H1 (cell line): ENCODE measurements around the gene IL6ST. TPM values are rescaled to one million over a fixed set of nuclear protein-coding genes. Genes with fewer than 3 reads are reported as not detected.

Experiments used
- BRCA1 ChIP-seq: IDR thresholded peaks from 2 replicates; pipeline ENCODE4 v1.6.1; 2012; ENCODE audit warnings: low read depth, low read length, improper control_type of control experiment
- CBX5 ChIP-seq: fragments of 300-800, 300-1000 bp; sonication (generic); IDR thresholded peaks from 2 replicates; pipeline ENCODE4 v1.7.1; 2016; ENCODE audit warnings: antibody characterized with exemption, low read length, low read depth
- CBX8 ChIP-seq: fragments of 300-800, 300-1000 bp; sonication (generic); IDR thresholded peaks from 2 replicates; pipeline ENCODE4 v1.7.1; 2016; ENCODE audit warnings: low read depth, low read length, borderline replicate concordance
- CHD1 ChIP-seq: IDR thresholded peaks from 2 replicates; pipeline ENCODE4 v1.6.1; 2012; ENCODE audit warnings: low read depth, low read length, improper control_type of control experiment
- E2F6 ChIP-seq: IDR thresholded peaks from 2 replicates; pipeline ENCODE4 v1.6.1; 2012; ENCODE audit warnings: inconsistent platforms
- HDAC6 ChIP-seq: IDR thresholded peaks from one replicate; pipeline ENCODE4 v1.7.1; 2012; ENCODE audit warnings: low read depth, mild to moderate bottlenecking, inconsistent platforms, low read length, moderate library complexity
- KDM4A ChIP-seq: IDR thresholded peaks from one replicate; pipeline ENCODE4 v1.7.1; 2012; ENCODE audit warnings: low read depth, mild to moderate bottlenecking, moderate library complexity, low read length, inconsistent platforms; ENCODE audit not compliant: severe bottlenecking
- MAX ChIP-seq: IDR thresholded peaks from 2 replicates; pipeline ENCODE4 v1.6.1; 2012; ENCODE audit warnings: inconsistent platforms
- NRF1 ChIP-seq: IDR thresholded peaks from 2 replicates; pipeline ENCODE4 v1.6.1; 2011; ENCODE audit warnings: mild to moderate bottlenecking, low read depth, low read length, improper control_type of control experiment
- POLR2A ChIP-seq, 2 experiments: IDR thresholded peaks; 1 replicate in 1 of 2; 2 replicates in 1 of 2; pipeline ENCODE4 v1.6.1; 2011; ENCODE audit warnings: low read depth in 2 of 2, low read length in 2 of 2, mild to moderate bottlenecking in 2 of 2; ENCODE audit errors: control extremely low read depth in 1 of 2
- POLR2AphosphoS5 ChIP-seq: IDR thresholded peaks from 2 replicates; pipeline ENCODE4 v1.6.1; 2011; ENCODE audit warnings: low read depth, low read length
- RAD21 ChIP-seq, 2 experiments: IDR thresholded peaks in 1 of 2; conservative IDR thresholded peaks in 1 of 2; 2 replicates each; pipeline ENCODE4 v1.6.1; 2011; ENCODE audit warnings: low read depth in 2 of 2, low read length in 2 of 2, improper control_type of control experiment in 1 of 2, inconsistent platforms in 1 of 2, mild to moderate bottlenecking in 1 of 2, moderate library complexity in 1 of 2
- RBBP5 ChIP-seq: IDR thresholded peaks from 2 replicates; pipeline ENCODE4 v1.7.1; 2012; ENCODE audit warnings: low read depth, mild to moderate bottlenecking, inconsistent platforms, low read length, moderate library complexity, borderline replicate concordance
- RNF2 ChIP-seq: fragments of 200-900, 300-1000 bp; sonication (generic); IDR thresholded peaks from 2 replicates; pipeline ENCODE4 v1.7.1; 2016; ENCODE audit warnings: borderline replicate concordance, low read depth, mild to moderate bottlenecking, antibody characterized with exemption, low read length; ENCODE audit not compliant: poor library complexity, severe bottlenecking; ENCODE audit errors: missing control alignments
- SAP30 ChIP-seq: fragments of 300-600 bp; sonication (generic); IDR thresholded peaks from 2 replicates; pipeline ENCODE4 v1.7.1; 2012; ENCODE audit warnings: low read length, moderate library complexity, mild to moderate bottlenecking, inconsistent platforms; ENCODE audit not compliant: insufficient read depth, insufficient replicate concordance
- TAF1 ChIP-seq: IDR thresholded peaks from 2 replicates; pipeline ENCODE4 v1.6.1; 2011; ENCODE audit warnings: mild to moderate bottlenecking, low read depth, low read length
- ZNF274 ChIP-seq: IDR thresholded peaks from 2 replicates; pipeline ENCODE4 v1.7.0; 2012; ENCODE audit warnings: low read length, borderline replicate concordance; ENCODE audit errors: extremely low read depth
- polyA plus RNA-seq, 7 experiments: library from polyadenylated mRNA; depleted of rRNA in 3 of 7; stranded (reverse) in 5 of 7; unstranded in 2 of 7; fragments of >200 nt in 5 of 7; fragments of 200-250 nt in 2 of 7; gene quantifications; 1 replicate in 5 of 7; 2 replicates in 1 of 7; 4 replicates in 1 of 7; pipeline versions ENCODE4 v1.2.1 to v1.2.3, GENCODE V29; 2011 to 2013; ENCODE audit warnings: missing spikeins in 2 of 7, mixed read lengths in 2 of 7
- total RNA-seq: library from RNA; stranded (reverse); fragmentation: NEBNext Ultra II Directional; extraction: Animal tissue kit (Norgen Biotek cat#: 25700); gene quantifications from 2 replicates; pipeline ENCODE4 v1.2.1, GENCODE V29; 2021

The IL6ST gene
- total and polyA plus RNA-seq, 2 of the 8 experiments (the other 6 are each of a cell fraction or from before 2014, with no cell fraction given): 1.4 to 11.1 TPM

DNA sequence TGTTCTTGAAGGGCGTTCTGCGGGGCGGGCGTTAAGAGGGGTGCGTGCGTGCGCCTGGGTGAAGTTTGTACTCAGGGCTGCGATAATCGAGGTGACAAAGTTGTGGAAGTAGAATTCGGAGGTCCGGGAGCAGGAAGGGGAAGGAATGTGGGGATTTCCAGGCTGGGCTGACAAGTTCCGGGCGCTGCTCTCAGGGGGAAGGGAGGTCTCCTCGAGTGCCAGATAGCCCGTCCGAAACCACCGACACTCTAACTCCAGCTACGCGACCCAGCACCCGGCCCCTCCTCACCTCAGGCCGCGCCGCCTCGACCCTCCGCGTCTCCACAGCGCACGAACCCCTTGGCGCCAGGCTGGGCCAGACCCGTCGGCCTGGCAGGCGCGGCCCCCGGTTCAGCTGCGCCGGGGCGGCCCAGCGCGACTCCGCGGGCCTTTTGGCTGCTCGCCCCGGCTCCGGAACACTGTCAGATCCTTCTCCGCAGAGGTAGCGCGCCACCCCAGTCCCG lies at the start of gene IL6ST (continued):
- TF ChIP-seq RAD21 (IDR thresholded peaks at IDR 0.05 in 1 of 2, conservative IDR thresholded peaks at IDR 0.05 in 1 of 2; ENCODE audit: low read depth in 2 of 2, low read length in 2 of 2): no peak; a peak in 1 of 4 replicates
- TF ChIP-seq E2F6: peak; percentile 14; the same call in 1 of the 2 replicates
- TF ChIP-seq CBX8: no peak
- TF ChIP-seq RBBP5: peak; percentile 64; the same call in 1 of the 2 replicates
- TF ChIP-seq SAP30: peak; percentile 74
- TF ChIP-seq NRF1: no peak
- no peak for TF ChIP-seq BRCA1
- TF ChIP-seq KDM4A: peak; percentile 90
- TF ChIP-seq POLR2AphosphoS5: peak; percentile 39
- peak; percentile 73 for TF ChIP-seq TAF1
- TF ChIP-seq CBX5: no peak
- 0 out of 2 replicates have a peak, but pooled peaks have one; percentile 6 for TF ChIP-seq MAX
- TF ChIP-seq RNF2: no peak
- TF ChIP-seq CHD1: no peak
- TF ChIP-seq ZNF274: no peak
- peak; percentile 24 to 83 for TF ChIP-seq POLR2A (IDR thresholded peaks at IDR 0.05; ENCODE audit: control extremely low read depth in 1 of 2, low read depth in 2 of 2, low read length in 2 of 2)
- TF ChIP-seq HDAC6: no peak
